Measurements from ENCODE around the gene PCK1. TPM values are rescaled to one million over a fixed set of nuclear protein-coding genes. Genes with fewer than 3 reads are reported as not detected.

Gene PCK1
- total RNA-seq, 1 experiment from 2014 or later = not detected

DNA sequence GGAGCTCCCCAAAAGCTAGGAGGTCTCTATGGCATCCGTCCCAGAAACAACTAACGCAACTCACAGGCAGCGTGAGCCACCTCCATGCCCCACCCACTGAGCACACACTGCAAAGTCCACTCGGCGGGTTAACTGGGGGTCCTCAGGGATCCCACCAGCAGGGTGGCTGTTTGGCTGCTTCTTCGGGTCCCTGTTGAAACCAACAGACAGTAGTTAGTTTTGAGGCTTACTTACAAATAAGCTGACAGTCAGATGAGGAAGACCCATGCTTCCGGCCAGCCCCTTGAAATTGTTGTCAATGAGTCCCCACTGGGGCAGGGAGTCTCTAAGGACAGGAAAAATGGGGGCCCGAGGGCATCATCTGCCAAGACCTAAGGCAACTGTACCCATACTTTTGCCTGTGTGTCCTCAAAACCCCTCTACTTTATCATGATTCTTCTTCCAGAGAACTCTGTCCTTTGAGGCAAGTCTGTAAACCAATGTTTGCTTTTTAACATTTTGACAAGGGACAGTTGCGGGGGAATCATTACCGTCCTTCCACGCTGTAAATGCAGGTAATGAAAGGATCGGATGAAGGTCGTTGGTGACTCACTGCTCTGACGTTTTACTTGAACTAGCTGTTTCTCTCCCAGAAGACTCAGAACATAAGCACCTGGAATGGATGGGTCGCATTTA lies 2.2 kb upstream of the PCK1 start:
- no peak for DNase-seq
- Histone ChIP-seq H2BK5ac (ENCODE audit: insufficient read length, low read length) (no peak overlapping the region), H3K23me2 (ENCODE audit: insufficient read length, low read depth, low read length, poor library complexity, severe bottlenecking) (no peaks in the 10 kb centered on the region), H3K4me2 (ENCODE audit: insufficient read depth, insufficient read length, low read length) (no peak overlapping the region), H3K79me2 (ENCODE audit: insufficient read depth, low read length) (no peaks in the 10 kb centered on the region), H4K91ac (ENCODE audit: insufficient read length, low read depth, low read length) (no peak overlapping the region), H2AK5ac (ENCODE audit: insufficient read length, low read length) (no peak overlapping the region), H3K4ac (ENCODE audit: low read depth, low read length) (no peak overlapping the region), H3K14ac (ENCODE audit: insufficient read depth, low read length) (no peak overlapping the region), H2BK120ac (ENCODE audit: low read depth, low read length, poor library complexity, severe bottlenecking) (no peak overlapping the region), H3K23ac (ENCODE audit: insufficient read length, low read depth, low read length) (no peak overlapping the region), H4K20me1 (ENCODE audit: control insufficient read depth, insufficient read depth, insufficient read length) (no peaks in the 10 kb centered on the region), H3K9me3 (ENCODE audit: control insufficient read depth, low read depth, low read length) (no peaks in the 10 kb centered on the region), H3T11ph (ENCODE audit: low read length) (no peak overlapping the region), H3K56ac (ENCODE audit: insufficient read length, low read depth, low read length) (no peak overlapping the region), H3K27me3 (ENCODE audit: insufficient read depth, low read length) (no peaks in the 10 kb centered on the region), H2BK20ac (ENCODE audit: low read depth, low read length, poor library complexity, severe bottlenecking) (no peak overlapping the region), H3K4me1 (ENCODE audit: insufficient read depth, low read length) (no peaks in the 10 kb centered on the region), H2BK12ac (ENCODE audit: insufficient read length, low read depth, low read length) (no peak overlapping the region), H3K27ac (ENCODE audit: insufficient read length, low read depth, low read length) (no peak overlapping the region), H3K79me1 (ENCODE audit: insufficient read depth, low read depth, low read length, poor library complexity, severe bottlenecking) (no peaks in the 10 kb centered on the region), H2BK15ac (ENCODE audit: low read depth, low read length) (no peak overlapping the region), H3K18ac (ENCODE audit: insufficient read length, low read depth, low read length) (no peak overlapping the region), H4K8ac (replicated peaks; ENCODE audit: insufficient read length, low read depth, low read length) (no peak overlapping the region), H4K5ac (ENCODE audit: insufficient read length, low read depth, low read length) (no peak overlapping the region), H2AFZ (ENCODE audit: low read length) (no peak overlapping the region), H3K9ac (ENCODE audit: extremely low read depth, insufficient read length, low read length) (no peak overlapping the region)
- Mint-ChIP-seq H3K27me3 (ENCODE audit: low read depth) (peaks cover 17% of the 10 kb centered on the region), H3K4me1 (peaks cover 5 to 6% of the 10 kb centered on the region in 2 experiments), H3K36me3 (ENCODE audit: insufficient read depth in 1 of 3, low read depth in 3 of 3) (no peaks in the 10 kb centered on the region; a peak in 1 of 7 replicates), H3K27ac (no peak overlapping the region), H3K4me3 (no peak overlapping the region), H3K9me3 (no peaks in the 10 kb centered on the region)
- TF ChIP-seq, protein P1, sequence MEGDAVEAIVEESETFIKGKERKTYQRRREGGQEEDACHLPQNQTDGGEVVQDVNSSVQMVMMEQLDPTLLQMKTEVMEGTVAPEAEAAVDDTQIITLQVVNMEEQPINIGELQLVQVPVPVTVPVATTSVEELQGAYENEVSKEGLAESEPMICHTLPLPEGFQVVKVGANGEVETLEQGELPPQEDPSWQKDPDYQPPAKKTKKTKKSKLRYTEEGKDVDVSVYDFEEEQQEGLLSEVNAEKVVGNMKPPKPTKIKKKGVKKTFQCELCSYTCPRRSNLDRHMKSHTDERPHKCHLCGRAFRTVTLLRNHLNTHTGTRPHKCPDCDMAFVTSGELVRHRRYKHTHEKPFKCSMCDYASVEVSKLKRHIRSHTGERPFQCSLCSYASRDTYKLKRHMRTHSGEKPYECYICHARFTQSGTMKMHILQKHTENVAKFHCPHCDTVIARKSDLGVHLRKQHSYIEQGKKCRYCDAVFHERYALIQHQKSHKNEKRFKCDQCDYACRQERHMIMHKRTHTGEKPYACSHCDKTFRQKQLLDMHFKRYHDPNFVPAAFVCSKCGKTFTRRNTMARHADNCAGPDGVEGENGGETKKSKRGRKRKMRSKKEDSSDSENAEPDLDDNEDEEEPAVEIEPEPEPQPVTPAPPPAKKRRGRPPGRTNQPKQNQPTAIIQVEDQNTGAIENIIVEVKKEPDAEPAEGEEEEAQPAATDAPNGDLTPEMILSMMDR (conservative IDR thresholded peaks at IDR 0.05) = no peak
- no CpG with 5 or more reads among the region's 15 CpGs for WGBS (ENCODE audit: extremely low coverage, insufficient read length, low lambda C conversion rate)

Data from H9 (cell line).